Measurements from ENCODE around the gene SCYGR2. TPM values are rescaled to one million over a fixed set of nuclear protein-coding genes. Genes with fewer than 3 reads are reported as not detected.

Gene SCYGR2
- total and polyA plus RNA-seq, 2 experiments from 2014 or later: not detected

- Histone ChIP-seq H2AFZ (no peak overlapping the region), H3K27ac (no peak overlapping the region), H3K9me2 (ENCODE audit: insufficient read depth) (no peaks in the 10 kb centered on the region), H3K4me3 (no peak overlapping the region), H3K4me1 (ENCODE audit: insufficient read depth) (no peaks in the 10 kb centered on the region), H3K9ac (no peak overlapping the region), H3F3A (ENCODE audit: insufficient read depth) (peaks cover 15% of the 10 kb centered on the region), H3K27me3 (replicated peaks; ENCODE audit: insufficient read depth) (no peaks in the 10 kb centered on the region), H3K4me2 (ENCODE audit: unreplicated experiment) (no peak overlapping the region), H3K79me2 (ENCODE audit: insufficient read depth) (no peaks in the 10 kb centered on the region), H3K9me3 (ENCODE audit: low read depth) (no peaks in the 10 kb centered on the region), H4K20me1 (ENCODE audit: insufficient read depth) (0 out of 2 replicates have a peak, but pooled peaks cover 3% of the 10 kb centered on the region), H3K36me3 (ENCODE audit: low read depth) (no peaks in the 10 kb centered on the region)
- in situ Hi-C loops (cut with MboI): no loop called here
- no peak for DNase-seq
- 32 to 38% methylated on average over 2 of the region's 2 CpGs for WGBS, 2 experiments (ENCODE audit: low coverage in 1 of 2, low lambda C conversion rate in 2 of 2, missing lambda C conversion rate in 2 of 2)
- TF ChIP-seq EZH2phosphoT487 (IDR thresholded peaks at IDR 0.05; ENCODE audit: insufficient read depth, low read depth) (no peak), EZH2 (IDR thresholded peaks at IDR 0.05; ENCODE audit: insufficient read depth, poor library complexity, severe bottlenecking) (no peak)
Measured at GRCh38 chr2:227577555-227577954, 21.1 kb upstream of the SCYGR2 start.

GRCh38 chr2:227578642-227579041 lies 20.1 kb upstream of the SCYGR2 start:
- TF ChIP-seq EZH2phosphoT487 (IDR thresholded peaks at IDR 0.05; ENCODE audit: insufficient read depth, low read depth): no peak
- no peak for TF ChIP-seq EZH2 (IDR thresholded peaks at IDR 0.05; ENCODE audit: insufficient read depth, poor library complexity, severe bottlenecking)
- Histone ChIP-seq H3K9me3 (ENCODE audit: low read depth) (no peaks in the 10 kb centered on the region), H2AFZ (no peak overlapping the region), H3K4me1 (ENCODE audit: insufficient read depth) (no peaks in the 10 kb centered on the region), H4K20me1 (ENCODE audit: insufficient read depth) (0 out of 2 replicates have a peak, but pooled peaks cover 3% of the 10 kb centered on the region), H3K9ac (no peak overlapping the region), H3K4me2 (ENCODE audit: unreplicated experiment) (no peak overlapping the region), H3F3A (ENCODE audit: insufficient read depth) (peaks cover 10% of the 10 kb centered on the region; the same call in 1 of the 2 replicates), H3K9me2 (ENCODE audit: insufficient read depth) (no peaks in the 10 kb centered on the region), H3K27me3 (replicated peaks; ENCODE audit: insufficient read depth) (no peaks in the 10 kb centered on the region), H3K4me3 (no peak overlapping the region), H3K79me2 (ENCODE audit: insufficient read depth) (no peaks in the 10 kb centered on the region), H3K27ac (no peak overlapping the region), H3K36me3 (ENCODE audit: low read depth) (no peaks in the 10 kb centered on the region)
- WGBS, 2 experiments (ENCODE audit: low coverage in 1 of 2, low lambda C conversion rate in 2 of 2, missing lambda C conversion rate in 2 of 2): 89 to 94% methylated on average over 2 of the region's 2 CpGs
- DNase-seq: no peak
- in situ Hi-C loops (cut with MboI): no loop called here

GRCh38 chr2:227579791-227580190 lies 18.9 kb upstream of the SCYGR2 start:
- TF ChIP-seq EZH2phosphoT487 (IDR thresholded peaks at IDR 0.05; ENCODE audit: insufficient read depth, low read depth) (no peak), EZH2 (IDR thresholded peaks at IDR 0.05; ENCODE audit: insufficient read depth, poor library complexity, severe bottlenecking) (no peak)
- no peak overlapping the region for H3K4me2 ChIP-seq (ENCODE audit: unreplicated experiment)
- no peaks in the 10 kb centered on the region for H3K36me3 ChIP-seq (ENCODE audit: low read depth)
- no peak for DNase-seq
- H2AFZ ChIP-seq: no peak overlapping the region
- H3K4me1 ChIP-seq (ENCODE audit: insufficient read depth): no peaks in the 10 kb centered on the region
- H3K4me3 ChIP-seq: no peak overlapping the region
- no peak overlapping the region for H3K27ac ChIP-seq
- in situ Hi-C loops (cut with MboI): no loop called here
- no peaks in the 10 kb centered on the region for H3K9me2 ChIP-seq (ENCODE audit: insufficient read depth)
- H3K9me3 ChIP-seq (ENCODE audit: low read depth): no peaks in the 10 kb centered on the region
- H4K20me1 ChIP-seq (ENCODE audit: insufficient read depth): 0 out of 2 replicates have a peak, but pooled peaks cover 3% of the 10 kb centered on the region
- H3K79me2 ChIP-seq (ENCODE audit: insufficient read depth): no peaks in the 10 kb centered on the region
- WGBS, 2 experiments (ENCODE audit: low coverage in 1 of 2, low lambda C conversion rate in 2 of 2, missing lambda C conversion rate in 2 of 2): 94 to 100% methylated on average over 1 of the region's 1 CpG
- peaks cover 10% of the 10 kb centered on the region; the same call in 1 of the 2 replicates for H3F3A ChIP-seq (ENCODE audit: insufficient read depth)
- H3K9ac ChIP-seq: no peak overlapping the region
- no peaks in the 10 kb centered on the region for H3K27me3 ChIP-seq (replicated peaks; ENCODE audit: insufficient read depth)

- Histone ChIP-seq H3K4me2 (ENCODE audit: unreplicated experiment) (no peak overlapping the region), H2AFZ (no peak overlapping the region), H3K9me3 (ENCODE audit: low read depth) (no peaks in the 10 kb centered on the region), H3K4me1 (ENCODE audit: insufficient read depth) (no peaks in the 10 kb centered on the region), H3K79me2 (ENCODE audit: insufficient read depth) (no peaks in the 10 kb centered on the region), H3K9ac (no peak overlapping the region), H3K36me3 (ENCODE audit: low read depth) (no peaks in the 10 kb centered on the region), H4K20me1 (ENCODE audit: insufficient read depth) (0 out of 2 replicates have a peak, but pooled peaks cover 3% of the 10 kb centered on the region), H3K27me3 (replicated peaks; ENCODE audit: insufficient read depth) (no peaks in the 10 kb centered on the region), H3K9me2 (ENCODE audit: insufficient read depth) (no peaks in the 10 kb centered on the region), H3F3A (ENCODE audit: insufficient read depth) (no peaks in the 10 kb centered on the region; the same call in 1 of the 2 replicates), H3K27ac (no peak overlapping the region), H3K4me3 (no peak overlapping the region)
- TF ChIP-seq EZH2phosphoT487 (IDR thresholded peaks at IDR 0.05; ENCODE audit: insufficient read depth, low read depth): no peak
- no peak for TF ChIP-seq EZH2 (IDR thresholded peaks at IDR 0.05; ENCODE audit: insufficient read depth, poor library complexity, severe bottlenecking)
- in situ Hi-C loops (cut with MboI): no loop called here
- DNase-seq: no peak
Measured at GRCh38 chr2:227582369-227582768, 16.3 kb upstream of the SCYGR2 start.

Measured in GM23248 (cell line).